ENCODE measurements around the gene SUCLG2.
"Not testable (repeated sequence)": the region's sequence is repeated elsewhere in the genome, so short reads cannot be mapped to it uniquely, and the experiment has no call there.

The SUCLG2 gene

GRCh38 chr3:67551361-67552016 is 102.9 kb downstream of the SUCLG2 start:
- DNase-seq: no peak

- DNase-seq: no peak
Observed at GRCh38 chr3:67550541-67550940, 103.9 kb downstream of the SUCLG2 start.

GRCh38 chr3:67542502-67543250 is 111.7 kb downstream of the SUCLG2 start:
- DNase-seq: not testable (repeated sequence)

- DNase-seq: no peak
Observed at GRCh38 chr3:67540198-67540894, 114.1 kb downstream of the SUCLG2 start.

- DNase-seq: not testable (repeated sequence)
Observed at GRCh38 chr3:67537203-67537602, 117.2 kb downstream of the SUCLG2 start.

- no peak for DNase-seq
Observed at GRCh38 chr3:67535006-67535405, 119.4 kb downstream of the SUCLG2 start.

- no peak for DNase-seq
Observed at GRCh38 chr3:67534594-67534993, 119.8 kb downstream of the SUCLG2 start.

GRCh38 chr3:67531181-67532101 is 123.0 kb downstream of the SUCLG2 start:
- DNase-seq: no peak

GRCh38 chr3:67529915-67530314 is 124.5 kb downstream of the SUCLG2 start:
- no peak for DNase-seq

GRCh38 chr3:67529337-67529736 is 125.1 kb downstream of the SUCLG2 start:
- DNase-seq: no peak

GRCh38 chr3:67526246-67526645 is 128.2 kb downstream of the SUCLG2 start:
- DNase-seq: no peak

GRCh38 chr3:67524046-67524445 is 130.4 kb downstream of the SUCLG2 start:
- no peak for DNase-seq

- no peak for DNase-seq
Observed at GRCh38 chr3:67522081-67522480, 132.3 kb downstream of the SUCLG2 start.

- DNase-seq: no peak
Observed at GRCh38 chr3:67521053-67521646, 133.3 kb downstream of the SUCLG2 start.

GRCh38 chr3:67518236-67518635 is 136.2 kb downstream of the SUCLG2 start:
- DNase-seq: no peak

GRCh38 chr3:67517781-67518180 is 136.6 kb downstream of the SUCLG2 start:
- no peak for DNase-seq

- no peak for DNase-seq
Observed at GRCh38 chr3:67516496-67516895, 137.9 kb downstream of the SUCLG2 start.

- no peak for DNase-seq
Observed at GRCh38 chr3:67515778-67516177, 138.6 kb downstream of the SUCLG2 start.

GRCh38 chr3:67509471-67510075 is 144.8 kb downstream of the SUCLG2 start:
- no peak for DNase-seq

- no peak for DNase-seq
Observed at GRCh38 chr3:67507584-67507983, 146.8 kb downstream of the SUCLG2 start.

GRCh38 chr3:67500709-67501108 is 153.7 kb downstream of the SUCLG2 start:
- DNase-seq: no peak

- DNase-seq: no peak
Observed at GRCh38 chr3:67497746-67498145, 156.7 kb downstream of the SUCLG2 start.

All from CD4-positive, alpha-beta T cell treated with Interleukin-6 for 4 hours (primary cell).